Measurements from ENCODE around the gene P2RX6.

DNA sequence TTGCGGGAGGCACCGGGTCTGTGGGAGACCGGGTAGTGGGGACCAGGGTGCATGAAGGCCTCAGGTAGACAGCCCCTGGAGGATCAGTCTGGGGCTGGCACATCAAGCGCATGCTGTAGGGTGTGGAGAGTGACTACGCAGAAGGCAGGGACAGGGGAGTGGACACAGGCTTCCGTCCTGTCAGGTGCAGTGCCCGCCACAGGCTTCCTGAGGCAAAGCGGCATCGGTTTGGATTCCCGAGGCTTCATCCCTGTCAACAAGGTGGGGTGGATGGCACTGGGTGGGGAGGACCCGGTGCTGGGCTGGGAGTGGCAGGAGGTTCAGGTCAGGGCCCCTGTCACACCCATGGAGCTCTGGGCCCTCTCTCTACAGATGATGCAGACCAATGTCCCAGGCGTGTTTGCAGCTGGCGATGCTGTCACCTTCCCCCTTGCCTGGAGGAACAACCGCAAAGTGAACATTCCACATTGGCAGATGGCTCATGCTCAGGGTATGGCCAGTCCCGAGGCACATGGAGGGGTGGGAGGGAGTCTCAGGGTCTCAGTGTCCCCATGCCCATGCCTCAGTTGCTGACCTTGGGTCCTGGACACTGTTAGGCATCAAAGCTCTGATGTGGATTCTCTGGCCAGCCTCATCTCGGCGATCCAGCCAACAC is 37.3 kb upstream of the P2RX6 start:
- TF ChIP-seq, protein P1, sequence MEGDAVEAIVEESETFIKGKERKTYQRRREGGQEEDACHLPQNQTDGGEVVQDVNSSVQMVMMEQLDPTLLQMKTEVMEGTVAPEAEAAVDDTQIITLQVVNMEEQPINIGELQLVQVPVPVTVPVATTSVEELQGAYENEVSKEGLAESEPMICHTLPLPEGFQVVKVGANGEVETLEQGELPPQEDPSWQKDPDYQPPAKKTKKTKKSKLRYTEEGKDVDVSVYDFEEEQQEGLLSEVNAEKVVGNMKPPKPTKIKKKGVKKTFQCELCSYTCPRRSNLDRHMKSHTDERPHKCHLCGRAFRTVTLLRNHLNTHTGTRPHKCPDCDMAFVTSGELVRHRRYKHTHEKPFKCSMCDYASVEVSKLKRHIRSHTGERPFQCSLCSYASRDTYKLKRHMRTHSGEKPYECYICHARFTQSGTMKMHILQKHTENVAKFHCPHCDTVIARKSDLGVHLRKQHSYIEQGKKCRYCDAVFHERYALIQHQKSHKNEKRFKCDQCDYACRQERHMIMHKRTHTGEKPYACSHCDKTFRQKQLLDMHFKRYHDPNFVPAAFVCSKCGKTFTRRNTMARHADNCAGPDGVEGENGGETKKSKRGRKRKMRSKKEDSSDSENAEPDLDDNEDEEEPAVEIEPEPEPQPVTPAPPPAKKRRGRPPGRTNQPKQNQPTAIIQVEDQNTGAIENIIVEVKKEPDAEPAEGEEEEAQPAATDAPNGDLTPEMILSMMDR (conservative IDR thresholded peaks at IDR 0.05; ENCODE audit: low read depth in 2 of 2), result no peak
- no peak for TF ChIP-seq EZH2phosphoT487 (IDR thresholded peaks at IDR 0.05; ENCODE audit: unreplicated experiment)
- TF ChIP-seq, protein P2, sequence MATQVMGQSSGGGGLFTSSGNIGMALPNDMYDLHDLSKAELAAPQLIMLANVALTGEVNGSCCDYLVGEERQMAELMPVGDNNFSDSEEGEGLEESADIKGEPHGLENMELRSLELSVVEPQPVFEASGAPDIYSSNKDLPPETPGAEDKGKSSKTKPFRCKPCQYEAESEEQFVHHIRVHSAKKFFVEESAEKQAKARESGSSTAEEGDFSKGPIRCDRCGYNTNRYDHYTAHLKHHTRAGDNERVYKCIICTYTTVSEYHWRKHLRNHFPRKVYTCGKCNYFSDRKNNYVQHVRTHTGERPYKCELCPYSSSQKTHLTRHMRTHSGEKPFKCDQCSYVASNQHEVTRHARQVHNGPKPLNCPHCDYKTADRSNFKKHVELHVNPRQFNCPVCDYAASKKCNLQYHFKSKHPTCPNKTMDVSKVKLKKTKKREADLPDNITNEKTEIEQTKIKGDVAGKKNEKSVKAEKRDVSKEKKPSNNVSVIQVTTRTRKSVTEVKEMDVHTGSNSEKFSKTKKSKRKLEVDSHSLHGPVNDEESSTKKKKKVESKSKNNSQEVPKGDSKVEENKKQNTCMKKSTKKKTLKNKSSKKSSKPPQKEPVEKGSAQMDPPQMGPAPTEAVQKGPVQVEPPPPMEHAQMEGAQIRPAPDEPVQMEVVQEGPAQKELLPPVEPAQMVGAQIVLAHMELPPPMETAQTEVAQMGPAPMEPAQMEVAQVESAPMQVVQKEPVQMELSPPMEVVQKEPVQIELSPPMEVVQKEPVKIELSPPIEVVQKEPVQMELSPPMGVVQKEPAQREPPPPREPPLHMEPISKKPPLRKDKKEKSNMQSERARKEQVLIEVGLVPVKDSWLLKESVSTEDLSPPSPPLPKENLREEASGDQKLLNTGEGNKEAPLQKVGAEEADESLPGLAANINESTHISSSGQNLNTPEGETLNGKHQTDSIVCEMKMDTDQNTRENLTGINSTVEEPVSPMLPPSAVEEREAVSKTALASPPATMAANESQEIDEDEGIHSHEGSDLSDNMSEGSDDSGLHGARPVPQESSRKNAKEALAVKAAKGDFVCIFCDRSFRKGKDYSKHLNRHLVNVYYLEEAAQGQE (IDR thresholded peaks at IDR 0.05; ENCODE audit: unreplicated experiment), result no peak
- TF ChIP-seq JUNB (IDR thresholded peaks at IDR 0.05; ENCODE audit: unreplicated experiment), result no peak
- no peak for TF ChIP-seq ZNF114 (CRISPR knock-in tag; IDR thresholded peaks at IDR 0.05)
- no peak for TF ChIP-seq EZH2 (IDR thresholded peaks at IDR 0.05; ENCODE audit: low read depth, unreplicated experiment)
- TF ChIP-seq CREB1 (CRISPR knock-in tag; IDR thresholded peaks at IDR 0.05; ENCODE audit: low read depth), result no peak
- no peak for TF ChIP-seq POLR2AphosphoS5 (IDR thresholded peaks at IDR 0.05; ENCODE audit: low read depth)
- no peak for TF ChIP-seq ZNF462 (CRISPR knock-in tag; IDR thresholded peaks at IDR 0.05)
- TF ChIP-seq ZNF331 (CRISPR knock-in tag; IDR thresholded peaks at IDR 0.05; ENCODE audit: low read depth), result no peak
- no peak for TF ChIP-seq ETS1 (IDR thresholded peaks at IDR 0.05)
